ENCODE measurements around the gene APOD. TPM values are rescaled to one million over a fixed set of nuclear protein-coding genes. Genes with fewer than 3 reads are reported as not detected.
A peak's percentile ranks its signal among the peaks of the same experiment; 100 is the strongest.

Gene APOD
- total RNA-seq, 1 donor from 2014 or later, result 27.1 TPM

DNA sequence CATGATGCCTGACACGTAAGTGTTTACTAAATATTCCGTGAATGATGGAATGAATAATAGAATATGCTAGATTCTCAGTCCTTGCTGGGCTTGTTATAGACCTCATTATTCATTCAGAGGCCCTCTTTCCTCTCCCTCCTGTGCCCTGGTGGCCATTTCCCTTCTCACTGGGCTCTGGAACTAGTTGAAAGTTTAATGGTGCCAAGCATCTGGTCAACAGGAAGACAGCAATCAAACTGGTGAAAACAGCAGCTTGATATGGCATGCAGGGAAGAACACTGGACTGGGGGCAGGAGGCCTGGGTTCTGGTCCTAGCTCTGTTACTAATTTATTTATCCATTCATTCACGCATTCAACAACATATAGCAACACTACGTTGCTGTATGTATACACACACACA, 3.7 kb upstream of the APOD start:
- DNase-seq, result peak; percentile 64

DNA sequence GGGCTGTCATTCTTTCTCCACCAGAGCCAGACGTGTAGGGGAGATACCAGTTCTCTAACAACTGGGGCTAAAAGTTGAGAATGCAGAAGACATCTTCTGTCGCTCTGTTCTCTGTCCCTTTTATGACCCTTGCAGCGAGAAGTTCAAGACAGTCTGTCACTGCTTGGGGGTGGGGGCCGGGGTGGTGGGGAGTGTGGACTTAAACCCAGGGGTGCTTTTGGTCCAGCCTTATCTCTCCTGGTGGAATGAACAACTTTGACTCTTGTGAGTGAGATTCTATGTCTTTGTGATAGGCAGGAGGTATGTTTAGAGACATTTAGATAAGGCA, 767 bp upstream of the APOD start:
- no peak for DNase-seq

DNA sequence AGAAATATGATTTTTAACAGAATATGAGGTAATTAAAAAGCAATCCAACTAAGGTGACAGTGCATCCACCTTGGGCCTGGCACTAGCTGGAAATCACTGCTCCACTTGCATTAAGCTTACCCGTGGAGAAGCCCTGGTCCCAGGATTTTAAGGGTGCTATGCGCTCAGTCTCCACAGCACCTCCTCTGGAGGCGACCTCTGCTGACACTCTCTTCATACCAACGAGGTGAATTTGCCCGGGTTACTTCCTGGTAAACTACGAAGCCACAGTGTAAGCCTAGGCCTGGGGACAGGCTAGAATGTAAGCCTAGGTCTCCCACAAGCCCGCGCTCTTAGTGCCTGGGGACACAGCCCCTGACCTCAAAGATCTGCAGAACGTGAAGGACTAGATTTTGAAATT, 793 bp downstream of the APOD start:
- DNase-seq, result no peak

DNA sequence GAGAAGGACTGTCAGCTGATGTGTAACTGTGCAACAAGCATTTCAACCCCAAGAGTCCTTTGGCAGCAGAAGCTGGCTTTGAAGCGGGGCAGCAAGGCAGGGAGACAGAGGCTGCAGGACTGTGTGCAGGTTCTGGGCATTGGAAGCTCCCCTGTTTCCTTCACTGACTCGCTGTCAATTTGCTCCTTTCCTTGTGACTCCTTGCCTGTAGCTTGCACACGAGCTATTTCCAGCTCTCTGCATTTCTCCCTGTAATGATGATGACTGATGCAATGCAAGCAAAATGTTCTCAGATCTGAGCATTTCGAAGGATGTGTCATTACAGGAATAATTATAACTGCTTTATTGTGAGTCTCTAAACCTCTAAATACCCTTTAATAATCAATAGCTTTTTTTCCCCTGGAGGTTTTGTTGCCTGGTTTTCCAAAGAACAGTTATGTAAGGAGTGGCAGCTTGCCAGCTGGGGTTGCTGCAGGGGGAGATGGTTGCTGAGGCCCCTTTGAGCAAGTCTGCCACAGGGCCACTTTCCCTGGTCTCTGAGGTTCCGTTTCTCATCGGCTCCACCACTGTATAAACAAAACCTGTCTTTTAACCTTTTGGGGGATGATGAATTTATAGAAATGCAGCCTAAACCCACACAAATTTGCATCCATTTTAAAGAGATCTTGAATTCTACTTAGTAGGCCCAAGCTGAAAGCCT, 2.8 kb downstream of the APOD start:
- DNase-seq, result no peak

DNA sequence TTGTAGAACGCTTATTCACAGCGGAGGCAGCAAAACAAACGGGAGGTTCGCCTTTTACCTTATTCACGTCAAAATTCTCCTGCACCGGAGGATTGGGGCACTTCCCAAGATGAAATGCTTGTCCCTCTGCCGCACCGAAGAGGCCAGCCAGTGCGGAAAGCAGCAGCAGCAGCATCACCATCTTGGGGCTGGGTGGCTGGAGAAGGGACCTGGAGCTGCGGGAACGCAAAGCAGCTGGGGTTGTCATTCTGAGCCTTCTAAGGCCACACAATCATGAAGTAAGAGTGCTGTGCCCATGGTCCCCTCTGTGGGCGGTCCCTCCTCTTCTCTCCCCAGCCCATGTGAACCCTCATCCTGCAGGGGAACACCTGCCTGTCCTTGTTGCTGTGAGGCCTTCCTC, 4.5 kb downstream of the APOD start:
- DNase-seq, result no peak

DNA sequence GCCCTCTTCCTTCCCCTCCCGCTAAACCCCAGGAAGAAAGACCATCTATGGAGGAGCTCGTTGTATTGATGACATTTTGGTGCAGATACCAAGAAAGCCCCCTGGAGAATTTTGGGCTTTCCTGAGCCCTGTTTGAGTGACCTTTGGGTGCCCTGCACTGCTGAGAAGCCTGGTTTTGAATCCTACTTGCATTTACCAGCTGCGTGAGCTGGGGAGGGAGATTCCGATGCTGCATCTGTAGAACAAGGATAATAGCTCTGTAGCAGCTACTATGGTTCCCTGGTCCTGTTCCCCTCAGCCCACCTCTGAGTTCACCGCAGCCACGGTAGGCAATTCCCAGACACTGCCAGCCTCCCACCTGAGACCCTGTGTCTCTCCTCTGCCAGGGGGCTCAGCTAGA, 5.2 kb downstream of the APOD start:
- no peak for DNase-seq

DNA sequence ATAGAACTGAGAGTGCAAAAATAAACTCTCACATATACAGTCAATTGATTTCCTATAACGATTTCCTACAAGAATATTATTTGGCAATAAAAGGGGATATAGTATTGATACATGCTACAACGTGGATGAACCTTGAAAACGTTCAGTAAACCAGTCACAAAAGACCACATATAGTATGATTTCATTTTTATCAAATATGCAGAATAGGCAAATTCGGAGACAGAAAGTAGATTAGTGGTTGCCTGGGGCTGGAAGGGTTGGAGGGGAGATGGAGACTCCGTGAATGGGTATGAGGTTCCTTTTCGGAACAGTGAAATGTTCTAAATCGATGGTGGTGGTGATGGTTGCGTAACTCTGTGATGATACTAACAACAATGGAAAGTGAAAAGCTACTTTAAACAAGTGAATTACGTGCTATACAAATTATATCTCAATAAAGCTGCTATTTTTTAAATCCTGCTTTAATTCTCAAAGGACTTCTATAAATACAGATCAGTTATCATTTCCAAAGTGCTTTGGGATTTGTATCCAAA, 6.0 kb downstream of the APOD start:
- DNase-seq, result no peak

DNA sequence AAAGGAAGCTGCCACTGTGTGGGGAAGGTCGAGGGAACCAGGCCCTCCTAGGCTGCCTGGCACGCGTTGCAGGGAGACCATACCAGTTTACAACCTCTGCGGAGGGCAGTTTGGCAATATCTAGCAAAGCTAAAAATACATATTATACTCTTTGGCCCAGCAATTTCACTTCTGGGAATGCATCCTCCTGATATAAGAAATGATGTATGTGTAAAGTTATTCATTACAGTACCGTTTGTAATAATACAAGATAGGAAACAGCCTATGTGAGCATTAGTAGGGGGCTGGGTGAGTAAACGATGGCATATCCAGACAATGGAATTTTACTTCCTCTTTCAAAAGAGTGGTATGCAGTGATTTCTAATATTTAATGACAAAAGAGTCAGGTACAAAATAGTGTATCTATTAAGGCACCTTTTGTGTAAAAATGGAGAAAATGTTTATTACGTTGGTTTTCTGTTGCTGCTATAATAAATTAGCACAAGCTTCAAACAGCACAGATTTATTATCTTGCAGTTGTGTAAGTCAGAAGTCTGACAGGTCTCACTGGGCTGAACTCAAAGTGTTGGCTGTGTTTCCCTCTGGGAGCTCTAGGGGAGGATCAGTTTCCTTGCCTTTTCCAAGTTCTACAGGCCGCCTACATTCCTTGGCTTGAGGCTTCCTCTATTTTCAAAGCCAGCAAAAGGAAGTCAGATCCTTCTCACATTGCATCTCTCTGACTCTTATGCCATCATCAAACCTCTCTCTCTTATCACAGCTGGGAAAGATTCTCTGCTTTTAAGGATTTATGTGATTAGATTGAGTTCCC, 9.0 kb downstream of the APOD start:
- DNase-seq, result no peak

DNA sequence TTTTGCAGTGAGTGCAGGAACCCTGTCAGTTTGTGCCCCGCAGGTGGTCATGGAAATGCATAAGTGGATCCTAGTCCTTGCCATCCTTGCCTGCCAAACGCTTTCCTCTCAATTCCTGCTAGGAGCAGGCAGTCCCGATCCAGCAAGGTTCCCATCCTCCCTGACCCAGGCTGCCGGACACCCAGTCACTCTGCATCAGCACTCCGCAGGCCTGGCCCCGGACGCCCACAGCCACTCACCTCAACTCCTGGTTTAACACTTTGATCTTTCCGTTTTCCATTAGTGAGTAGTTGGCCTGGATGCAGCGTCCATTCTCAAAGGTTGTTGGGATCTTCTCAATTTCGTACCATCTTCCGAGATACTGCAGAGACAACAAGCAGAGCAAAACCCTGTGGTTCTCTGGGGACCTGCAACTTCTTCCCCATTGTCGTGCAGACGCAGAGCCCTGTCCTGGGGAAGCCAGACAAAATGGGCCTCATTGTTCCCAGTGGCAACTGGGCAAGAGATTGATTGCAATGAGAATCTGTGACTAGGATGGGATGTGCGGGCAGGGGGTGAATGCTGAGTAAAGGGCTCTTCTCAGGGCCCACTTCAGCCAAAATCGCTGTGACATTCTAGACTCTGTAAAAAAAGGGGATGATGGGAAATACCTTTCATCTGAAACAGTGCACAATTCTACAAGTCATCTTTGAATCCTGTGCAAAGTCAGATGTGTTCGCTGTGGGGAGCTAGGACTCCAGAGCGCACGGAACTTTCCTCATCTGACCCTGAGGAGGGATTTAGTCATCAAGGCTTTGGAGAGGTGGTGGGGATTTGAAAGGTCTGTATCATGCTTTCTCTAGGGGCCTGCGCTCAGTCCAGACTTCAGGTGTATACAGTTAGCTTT, 9.9 kb downstream of the APOD start:
- no peak for DNase-seq

DNA sequence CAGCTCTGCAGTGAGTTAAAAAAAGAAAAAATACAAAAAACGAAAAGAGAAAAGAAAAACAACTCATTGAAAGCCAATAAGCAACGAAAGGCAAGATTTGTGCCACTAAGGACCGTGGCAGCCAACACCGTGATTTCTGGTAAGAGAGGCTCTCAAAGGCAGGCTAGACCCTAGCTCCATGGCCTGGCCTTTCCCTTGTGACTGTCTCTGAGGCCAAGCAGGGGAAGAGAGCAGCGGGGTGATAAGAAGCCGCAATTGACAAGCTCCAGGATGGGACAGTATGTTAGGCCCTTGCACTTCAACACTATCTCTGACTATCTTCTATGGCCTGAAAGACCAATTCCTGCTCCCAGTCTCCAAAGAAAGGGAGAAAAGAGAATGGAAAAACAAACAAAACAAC, 12.4 kb downstream of the APOD start:
- DNase-seq, result no peak

DNA sequence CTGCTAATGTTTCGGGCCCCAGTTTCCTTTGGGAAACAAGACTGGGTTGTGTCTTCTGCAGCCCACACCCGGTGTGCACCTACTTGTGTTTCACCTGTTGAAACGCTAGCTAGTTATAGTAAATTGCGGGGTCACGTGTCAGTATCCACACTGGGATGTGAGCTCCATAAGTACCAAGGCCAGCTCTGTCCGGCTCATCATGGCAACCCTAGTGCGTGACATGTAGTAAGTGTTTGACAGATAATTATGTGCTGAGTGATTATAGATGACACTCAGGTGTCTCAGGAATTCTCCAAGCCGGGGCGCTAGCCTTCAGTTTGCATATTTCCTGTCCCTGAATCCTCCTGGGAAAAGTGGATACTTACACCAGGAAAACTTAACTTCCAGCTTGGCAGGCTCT, 12.8 kb downstream of the APOD start:
- DNase-seq, result no peak

DNA sequence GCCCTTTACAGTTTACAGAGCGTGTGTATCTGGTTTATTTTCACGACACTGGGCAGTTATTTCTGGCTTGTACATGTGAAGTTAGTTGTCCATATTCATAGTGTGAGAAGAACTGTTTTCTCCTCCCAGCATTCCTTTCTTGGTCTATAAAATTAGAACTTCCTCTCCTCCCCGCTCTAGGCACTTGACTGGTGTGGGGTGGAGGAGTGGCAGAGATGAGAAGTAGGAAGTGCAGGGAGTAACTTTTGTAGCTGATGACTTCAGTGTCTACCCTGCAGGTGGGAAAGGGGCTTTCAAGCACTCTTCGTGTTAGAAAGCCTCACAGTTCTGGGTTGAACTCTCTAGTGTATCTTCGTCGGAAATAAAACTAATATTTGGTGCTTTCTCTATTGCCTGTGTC, 13.4 kb downstream of the APOD start:
- DNase-seq, result no peak

DNA sequence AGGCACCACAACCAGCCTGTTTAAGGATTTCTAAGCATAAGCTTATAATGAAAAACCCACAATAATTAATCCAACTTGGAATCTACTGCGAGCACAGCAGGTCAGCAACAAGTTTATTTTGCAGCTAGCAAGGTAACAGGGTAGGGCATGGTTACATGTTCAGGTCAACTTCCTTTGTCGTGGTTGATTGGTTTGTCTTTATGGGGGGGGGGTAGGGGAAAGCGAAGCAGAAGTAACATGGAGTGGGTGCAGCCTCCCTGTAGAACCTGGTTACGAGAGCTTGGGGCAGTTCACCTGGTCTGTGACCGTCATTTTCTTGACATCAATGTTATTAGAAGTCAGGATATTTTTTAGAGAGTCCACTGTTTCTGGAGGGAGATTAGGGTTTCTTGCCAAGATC, 15.1 kb downstream of the APOD start:
- no peak for DNase-seq

DNA sequence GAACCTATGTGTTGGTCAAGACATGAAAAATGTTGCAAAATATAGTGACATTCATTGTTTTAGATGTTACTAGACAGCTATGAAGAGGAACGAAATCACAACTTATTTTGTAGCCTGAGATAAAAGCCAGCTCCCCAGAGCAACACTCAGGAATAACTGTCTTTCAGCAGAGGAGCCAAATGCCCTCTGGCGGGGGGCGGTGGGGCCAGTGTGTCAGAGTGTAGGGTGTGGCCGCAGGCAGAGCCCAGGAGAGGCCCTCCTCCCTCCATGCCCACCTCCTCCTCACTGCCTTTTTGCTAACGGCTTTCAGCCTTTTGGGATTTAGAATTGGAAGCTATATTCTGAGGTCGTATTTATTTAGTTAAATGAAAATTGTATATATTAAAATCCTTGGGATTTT, 16.9 kb downstream of the APOD start:
- no peak for DNase-seq

DNA sequence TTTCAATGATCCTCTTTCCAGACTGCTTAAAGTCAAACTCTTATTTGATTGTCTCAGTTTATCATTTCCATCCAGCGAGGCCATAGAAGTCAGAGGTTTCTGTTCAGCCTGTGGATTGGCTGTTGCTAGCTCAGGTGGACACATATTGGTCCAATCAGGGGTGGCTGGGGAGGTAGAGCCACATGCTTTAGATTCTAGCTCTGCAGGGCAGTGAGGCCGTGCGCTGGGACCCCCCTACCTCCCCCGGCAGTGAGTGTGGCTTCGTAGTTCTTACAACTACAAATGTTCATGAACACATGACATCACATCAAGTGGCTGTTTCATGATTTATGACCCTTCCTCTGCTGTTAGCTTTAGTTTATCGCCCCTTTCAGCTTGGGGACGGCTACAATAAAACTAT, 18.0 kb downstream of the APOD start:
- DNase-seq, result no peak

DNA sequence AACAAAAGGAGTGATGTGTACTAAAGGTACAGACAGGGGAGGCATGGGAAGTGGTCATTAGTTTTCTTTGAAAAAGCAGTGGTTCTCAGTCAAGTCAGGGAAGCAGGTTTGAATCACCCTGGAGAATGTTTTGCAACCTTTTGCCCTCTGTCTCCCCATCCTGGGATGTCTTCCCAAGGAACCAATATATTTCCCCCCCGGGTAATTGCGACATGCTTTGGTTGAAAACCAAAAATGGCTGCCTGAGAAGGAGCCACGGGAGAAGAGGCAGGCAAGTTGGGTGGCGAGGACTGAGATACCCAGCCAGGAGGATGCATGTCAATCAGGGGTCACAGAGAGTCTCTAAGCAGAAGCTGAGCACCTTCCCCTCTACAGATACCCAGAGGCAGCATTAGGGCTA, 20.4 kb downstream of the APOD start:
- no peak for DNase-seq

DNA sequence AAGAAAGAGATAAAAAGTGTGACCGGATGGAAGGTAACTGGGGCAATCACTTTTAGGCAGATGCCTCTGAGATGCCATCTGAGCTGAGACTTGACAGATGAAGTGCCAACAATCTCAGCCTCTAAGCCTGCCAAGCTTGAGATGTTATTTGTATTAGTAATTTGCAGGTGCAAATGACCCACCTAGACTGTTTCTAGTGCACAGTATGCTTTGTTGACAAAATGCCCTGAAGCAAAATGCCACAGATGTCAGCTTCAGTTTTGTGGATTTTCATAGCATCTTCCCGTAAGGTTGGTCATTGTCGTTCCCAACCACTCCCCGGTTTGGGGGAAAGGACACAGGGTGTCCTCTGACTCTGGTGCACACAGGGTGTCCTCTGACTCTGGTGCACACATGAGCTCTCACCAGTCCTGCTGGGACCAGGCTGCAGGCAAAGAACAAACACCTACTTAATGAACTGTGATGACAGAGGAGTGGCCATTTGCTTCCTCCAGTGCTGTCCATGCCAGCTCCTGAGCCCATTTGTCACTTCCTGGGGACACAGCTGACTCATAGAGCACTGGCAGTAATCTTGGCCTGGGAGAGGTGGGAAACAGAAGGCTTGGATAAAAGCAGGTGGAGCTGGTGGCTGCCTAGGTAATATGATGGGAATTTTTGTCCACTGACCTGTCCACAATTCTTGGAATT, 23.9 kb downstream of the APOD start:
- DNase-seq, result no peak

DNA sequence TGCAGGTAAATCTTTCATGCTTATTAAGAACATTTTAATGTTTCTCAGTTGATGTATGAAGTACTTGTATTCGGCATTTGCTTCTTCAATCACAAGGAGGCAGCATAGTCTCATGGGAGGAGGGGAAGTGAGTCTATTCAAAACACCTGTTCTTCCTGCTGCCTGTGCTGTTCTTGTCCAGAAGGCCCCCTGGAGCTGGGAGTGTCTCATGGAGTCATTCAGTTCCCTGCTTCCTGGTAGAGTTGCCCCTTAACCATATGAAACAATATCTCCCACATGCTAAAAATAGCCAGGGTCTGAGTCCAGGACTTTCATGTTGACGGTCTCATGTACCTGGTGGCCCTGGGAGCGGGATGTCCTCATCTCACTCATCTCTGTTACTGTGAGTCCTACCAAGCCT, 25.1 kb downstream of the APOD start:
- peak; percentile 72 for DNase-seq

DNA sequence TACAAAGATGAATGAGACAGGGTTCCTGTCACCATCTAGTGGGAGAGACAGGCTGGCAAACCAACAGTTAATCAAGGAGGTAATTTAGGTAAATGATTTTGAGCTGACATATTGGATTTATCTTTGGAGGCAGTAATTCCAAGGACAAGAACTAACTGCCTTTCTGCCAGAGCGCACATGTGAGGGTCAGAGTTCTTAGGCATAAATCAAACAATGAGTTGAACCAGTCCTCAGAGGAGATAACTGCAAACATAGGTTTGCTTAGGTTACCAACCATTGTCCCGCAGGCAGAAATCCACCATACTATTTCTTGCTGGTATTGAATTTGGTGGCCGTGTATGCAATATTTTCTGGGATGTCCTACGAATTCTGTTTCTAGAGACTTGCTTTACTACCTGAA, 26.4 kb downstream of the APOD start:
- no peak for DNase-seq

DNA sequence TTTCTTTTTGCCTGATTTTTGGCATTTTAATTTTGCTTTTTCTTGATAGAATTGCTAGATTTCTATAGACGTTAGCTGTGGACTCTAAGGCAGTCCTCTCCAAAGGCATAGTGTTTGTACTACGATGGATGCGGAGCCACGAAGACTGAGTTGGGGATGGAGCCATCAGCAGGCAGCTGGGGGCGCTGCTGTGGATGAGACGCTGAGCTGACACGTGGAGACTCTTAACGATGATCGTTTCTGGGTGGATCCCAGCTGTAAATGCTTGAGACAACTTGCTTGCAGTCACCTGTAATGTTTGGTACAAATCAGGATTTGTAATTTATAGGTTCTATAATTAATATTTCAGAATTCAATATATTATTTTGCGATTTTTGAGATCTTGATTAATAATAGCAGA, 27.4 kb downstream of the APOD start:
- peak; percentile 43 for DNase-seq

DNA sequence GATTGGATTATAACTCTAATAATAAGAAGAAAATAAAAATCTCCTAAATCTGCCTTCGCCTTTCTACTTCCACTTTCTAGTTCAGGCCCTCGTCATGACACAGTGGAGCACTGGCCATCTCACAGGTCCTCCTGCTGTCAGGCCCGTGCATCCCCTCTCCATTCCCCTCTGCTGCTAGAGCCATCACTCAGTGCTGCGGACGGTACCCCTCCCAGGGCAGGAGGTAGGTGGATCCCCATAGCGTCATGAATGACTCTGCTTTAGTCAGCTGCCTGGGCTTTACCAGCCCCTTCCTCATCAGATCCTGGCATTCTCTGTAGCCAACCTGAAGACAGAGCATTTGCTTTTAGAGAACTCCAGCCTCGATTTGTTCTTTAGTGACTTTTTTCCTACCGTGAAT, 28.6 kb downstream of the APOD start:
- DNase-seq, result no peak

DNA sequence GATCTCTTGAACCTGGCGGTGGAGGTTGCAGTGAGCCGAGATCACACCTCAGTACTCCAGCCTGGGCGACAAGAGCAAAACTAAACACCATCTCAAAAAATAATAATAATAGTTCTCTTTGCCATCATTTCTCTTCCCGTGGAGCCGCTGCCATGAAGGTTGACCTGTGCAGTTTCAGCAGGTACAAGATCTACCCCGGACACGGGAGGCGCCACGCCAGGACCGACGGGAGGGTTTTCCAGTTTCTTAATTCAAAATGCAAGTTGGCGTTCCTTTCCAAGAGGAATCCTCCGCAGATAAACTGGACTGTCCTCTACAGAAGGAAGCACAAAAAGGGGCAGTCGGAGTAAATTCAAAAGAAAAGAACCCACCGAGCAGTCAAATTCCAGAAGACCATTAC, 29.3 kb downstream of the APOD start:
- DNase-seq, result no peak

DNA sequence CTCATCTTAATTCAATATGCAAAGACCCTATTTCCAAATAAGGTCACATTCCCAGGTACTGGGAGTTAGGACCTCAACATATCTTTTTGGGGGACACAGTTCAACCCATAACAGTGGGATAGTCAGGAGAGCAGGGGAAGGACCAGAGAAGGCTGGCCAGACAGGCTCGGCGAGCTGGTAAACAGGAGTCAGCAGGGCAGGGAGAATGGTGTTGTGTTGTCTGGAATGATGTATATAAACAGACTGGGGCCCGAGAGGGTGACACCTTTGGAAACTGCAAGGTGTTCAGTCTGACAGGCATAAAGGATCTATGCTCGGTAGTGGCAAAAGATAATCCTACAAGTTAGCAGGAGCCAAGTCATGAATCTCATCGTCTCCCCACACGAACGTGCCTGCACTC, 30.5 kb downstream of the APOD start:
- no peak for DNase-seq

Data from dermis blood vessel endothelial cell (primary cell).